GM12878 (cell line): Measurements from ENCODE around the gene SLC12A1. TPM values are rescaled to one million over a fixed set of nuclear protein-coding genes. Genes with fewer than 3 reads are reported as not detected.

Source experiments
- ATAC-seq: fragments of 200-7000 bp; cut with Tn5 transposase; 3 replicates; pipeline ENCODE4 v1.9.1; 2020; ENCODE audit warnings: mild to moderate bottlenecking, moderate library complexity
- BruUV-seq: library from RNA; stranded (reverse); fragments of 400-500 nt; replicated peaks from 2 replicates; lab custom pipeline; 2021; lab: Mats Ljungman, UMichigan
- CTCF ChIA-PET: fragments of 300-600 bp; sonication (Branson Sonifier 250); formaldehyde crosslinking; extraction: SDS; loops from one replicate; lab custom pipeline; 2021; ENCODE audit warnings: inconsistent platforms; lab: Yijun Ruan, JAX
- POLR2A ChIA-PET: fragments of 350-600 bp; formaldehyde crosslinking; extraction: SDS; loops from one replicate; lab custom pipeline; 2021; ENCODE audit warnings: inconsistent platforms; lab: Charles Lee
- RAD21 ChIA-PET: fragments of 300-600 bp; sonication (Branson Sonifier 250); formaldehyde crosslinking; loops from one replicate; lab custom pipeline; 2023; ENCODE audit warnings: antibody characterized with exemption; ENCODE audit not compliant: unreplicated experiment; lab: Charles Lee
- SMC1A ChIA-PET: fragments of 300-600 bp; sonication (Branson Sonifier 250); formaldehyde crosslinking; loops from one replicate; lab custom pipeline; 2023; ENCODE audit not compliant: unreplicated experiment, uncharacterized antibody; lab: Charles Lee
- DNase-seq: peaks from one replicate; pipeline ENCODE4 v3.0.0-alpha.2; 2011; ENCODE audit warnings: low read depth, low spot score
- FAIRE-seq: peaks from 3 replicates; lab custom pipeline; 2011; peaks lifted over from hg19 to GRCh38; lab: Jason Lieb, UNC
- H2AFZ ChIP-seq: 2 replicates; pipeline ENCODE4 v1.6.0; 2011; ENCODE audit warnings: low read depth, low read length, control low read depth; ENCODE audit not compliant: control insufficient read depth
- H3K27ac ChIP-seq: 2 replicates; pipeline ENCODE4 v1.5.1; 2011; ENCODE audit warnings: control low read depth; ENCODE audit not compliant: control insufficient read depth, insufficient read depth
- H3K27me3 ChIP-seq, 2 experiments: replicated peaks in 1 of 2; 2 replicates each; pipeline versions ENCODE4 v1.6.0 to v1.6.1; 2011; ENCODE audit warnings: low read length in 1 of 2; ENCODE audit not compliant: control insufficient read depth in 2 of 2, insufficient read depth in 2 of 2
- H3K36me3 ChIP-seq, 2 experiments: 2 replicates each; pipeline ENCODE4 v1.5.1; 2011; ENCODE audit warnings: low read length in 1 of 2; ENCODE audit not compliant: control insufficient read depth in 2 of 2, insufficient read depth in 2 of 2
- H3K4me1 ChIP-seq: 2 replicates; pipeline ENCODE4 v1.6.1; 2011; ENCODE audit warnings: mild to moderate bottlenecking, low read length, moderate library complexity, mixed read lengths; ENCODE audit not compliant: control insufficient read depth, insufficient read depth
- H3K4me2 ChIP-seq: 2 replicates; pipeline ENCODE4 v1.6.0; 2011; ENCODE audit warnings: control low read depth; ENCODE audit not compliant: control insufficient read depth, insufficient read depth
- H3K4me3 ChIP-seq: fragments of 200-600 bp; sonication (generic); 2 replicates; pipeline ENCODE4 v1.5.1; 2016
- H3K79me2 ChIP-seq: 2 replicates; pipeline ENCODE4 v1.6.0; 2011; ENCODE audit warnings: low read length; ENCODE audit not compliant: control insufficient read depth, insufficient read depth
- H3K9ac ChIP-seq: 2 replicates; pipeline ENCODE4 v1.8.0; 2011; ENCODE audit warnings: low read length, control low read depth, mixed read lengths; ENCODE audit not compliant: control insufficient read depth, insufficient read depth
- H3K9me3 ChIP-seq: replicated peaks from 3 replicates; pipeline ENCODE4 v1.5.1; 2011; ENCODE audit warnings: mild to moderate bottlenecking, low read length; ENCODE audit not compliant: control insufficient read depth, insufficient read depth
- H4K20me1 ChIP-seq: 2 replicates; pipeline ENCODE4 v1.6.0; 2011; ENCODE audit not compliant: control insufficient read depth, insufficient read depth
- BACH1 ChIP-seq: fragments of 450-650 bp; IDR thresholded peaks from 2 replicates; pipeline ENCODE4 v1.6.1; 2017; ENCODE audit warnings: mild to moderate bottlenecking, borderline replicate concordance
- EED ChIP-seq: sonication (generic); IDR thresholded peaks from 2 replicates; pipeline ENCODE4 v1.6.1; 2016; ENCODE audit warnings: antibody characterized with exemption, low read depth
- ESRRA ChIP-seq: IDR thresholded peaks from 2 replicates; pipeline ENCODE4 v1.6.1; 2012; ENCODE audit warnings: mild to moderate bottlenecking, low read length, improper control_type of control experiment
- GATAD2B ChIP-seq: fragments of 450-650 bp; conservative IDR thresholded peaks from 2 replicates; pipeline ENCODE4 v1.6.1; 2017; ENCODE audit warnings: low read depth, mild to moderate bottlenecking, moderate library complexity
- HDAC2 ChIP-seq: fragments of 200-600 bp; sonication (generic); IDR thresholded peaks from 2 replicates; pipeline ENCODE4 v1.6.1; 2017
- IRF4 ChIP-seq: IDR thresholded peaks from 2 replicates; pipeline ENCODE4 v1.6.1; 2011; ENCODE audit warnings: low read depth, low read length
- KDM1A ChIP-seq: fragments of 200-600 bp; sonication (generic); IDR thresholded peaks from 2 replicates; pipeline ENCODE4 v1.6.1; 2016; ENCODE audit warnings: borderline replicate concordance
- RAD51 ChIP-seq: fragments of 450-650 bp; IDR thresholded peaks from 2 replicates; pipeline ENCODE4 v1.6.1; 2016; ENCODE audit warnings: moderate library complexity, mild to moderate bottlenecking, inconsistent platforms
- RFX5 ChIP-seq: IDR thresholded peaks from 2 replicates; pipeline ENCODE4 v1.6.1; 2011; ENCODE audit warnings: low read depth, low read length, improper control_type of control experiment
- SMC3 ChIP-seq: IDR thresholded peaks from 2 replicates; pipeline ENCODE4 v1.6.1; 2011; ENCODE audit warnings: low read length, improper control_type of control experiment, borderline replicate concordance
- SP1 ChIP-seq: IDR thresholded peaks from one replicate; pipeline ENCODE4 v1.6.1; 2011; ENCODE audit warnings: low read depth, low read length
- WGBS: methylation state at CpG from one replicate; pipeline ENCODE4 v1.1.6; 2016; ENCODE audit warnings: low lambda C conversion rate; ENCODE audit not compliant: insufficient replicate concordance, insufficient coverage; ENCODE audit errors: missing lambda C conversion rate; 5-methylcytosine and 5-hydroxymethylcytosine counted together
- in situ Hi-C: fragments of 300-500 bp; cut with MboI; formaldehyde crosslinking; loops from 9 replicates; pipeline ENCODE4 v1.14.3; 2018; ENCODE audit warnings: mixed read lengths
- intact Hi-C: fragments of 100-400 bp; cut with micrococcal nuclease; formaldehyde crosslinking; loops from one replicate; pipeline ENCODE4 v1.14.2; 2022; ENCODE audit not compliant: unreplicated experiment
- polyA plus RNA-seq, 11 experiments: library from polyadenylated mRNA; depleted of rRNA in 4 of 11; unstranded in 6 of 11; stranded (reverse) in 5 of 11; fragments of >200 nt; fragmentation: Nextera tagmentation in 4 of 11; fragmentation: Illumina TruSeq in 1 of 11; extraction: Ambion mirVana in 4 of 11; extraction: Trizol in 1 of 11; gene quantifications; 1 replicate in 1 of 11; 2 replicates in 10 of 11; pipeline versions ENCODE4 v1.2.1 to v1.2.3, GENCODE V29; 2011 to 2016; ENCODE audit warnings: inconsistent platforms in 2 of 11, missing spikeins in 2 of 11, low read depth in 1 of 11
- total RNA-seq, 4 experiments: library from RNA; depleted of rRNA in 3 of 4; stranded (reverse); fragments of >200 nt in 3 of 4; fragmentation: Illumina TruSeq in 1 of 4; extraction: Trizol in 1 of 4; gene quantifications; 2 replicates each; pipeline versions ENCODE4 v1.2.1 to v1.2.3, GENCODE V29; 2013 to 2021
- TF ChIP-seq, protein P1 (sequence below): IDR thresholded peaks from 2 replicates; pipeline ENCODE4 v1.6.1; 2011; ENCODE audit warnings: low read depth, mild to moderate bottlenecking, low read length, moderate library complexity, borderline replicate concordance; ENCODE audit errors: extremely low read depth
- TF ChIP-seq, protein P2 (sequence below): fragments of 450-650 bp; formaldehyde crosslinking; IDR thresholded peaks from 2 replicates; pipeline ENCODE4 v1.5.0; 2022; ENCODE audit warnings: mild to moderate bottlenecking, missing genetic modification characterization

Gene SLC12A1
- total and polyA plus RNA-seq, 10 of the 15 experiments (the other 5 are each of a cell fraction or from before 2014, with no cell fraction given): under 0.01 TPM; not detected in 9

DNA sequence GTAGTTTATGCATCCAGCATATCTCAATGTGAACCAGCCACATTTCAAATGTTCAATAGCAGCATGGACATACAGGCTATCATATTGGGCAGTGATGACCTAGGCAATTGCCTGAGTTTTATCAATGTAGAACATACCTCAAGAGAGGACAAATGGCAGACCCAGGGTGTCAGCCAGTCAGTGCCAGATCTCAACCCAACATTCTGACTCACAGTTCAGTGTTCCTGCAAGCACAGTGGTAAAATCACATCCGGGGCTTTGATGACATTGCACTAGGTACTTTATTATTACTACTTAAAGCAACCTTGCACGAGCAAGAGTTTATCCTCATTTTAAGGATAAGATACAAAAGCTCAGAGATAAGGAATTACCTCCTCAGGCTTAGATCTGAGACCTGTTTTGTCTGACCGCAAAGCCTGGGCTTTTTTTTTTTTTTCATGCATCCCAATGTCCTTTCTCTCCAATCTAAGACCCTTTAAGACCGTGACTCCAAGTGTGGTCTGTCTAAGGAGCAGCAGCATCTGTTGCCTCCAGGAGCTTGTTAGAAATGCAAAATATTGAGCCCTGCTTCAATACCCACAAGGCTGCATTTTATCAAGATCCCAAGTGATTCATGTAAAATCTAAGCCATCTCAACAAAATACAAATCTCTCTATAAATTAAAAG, 60.1 kb downstream of the SLC12A1 start:
- Histone ChIP-seq H2AFZ (no peak overlapping the region), H3K9ac (no peak overlapping the region), H3K27me3 (no peaks in the 10 kb centered on the region; a peak in 1 of 4 replicates), H3K27ac (no peak overlapping the region), H3K9me3 (no peaks in the 10 kb centered on the region), H4K20me1 (no peaks in the 10 kb centered on the region), H3K4me2 (no peak overlapping the region), H3K4me3 (no peak overlapping the region)
- in situ Hi-C loops: loop anchor here (25.0 kb wide), 1 partner anchor 779 kb away; no protein-coding TSS in a partner anchor
- SMC1A ChIA-PET: no interaction called here
- CTCF ChIA-PET: interaction anchor here (0.9 kb wide), 1 partner anchor 19 kb away, joined by 3 read pairs; no protein-coding TSS in a partner anchor
- RAD21 ChIA-PET: no interaction called here
- FAIRE-seq (no peak), DNase-seq (no peak)
- BruUV-seq: no TSS peak
- 6% methylated on average over 4 of the region's 4 CpGs for WGBS
- TF ChIP-seq BACH1 (no peak), ESRRA (no peak), GATAD2B (no peak), IRF4 (no peak), HDAC2 (no peak)
- TF ChIP-seq, protein P1, sequence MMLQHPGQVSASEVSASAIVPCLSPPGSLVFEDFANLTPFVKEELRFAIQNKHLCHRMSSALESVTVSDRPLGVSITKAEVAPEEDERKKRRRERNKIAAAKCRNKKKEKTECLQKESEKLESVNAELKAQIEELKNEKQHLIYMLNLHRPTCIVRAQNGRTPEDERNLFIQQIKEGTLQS: no peak
- TF ChIP-seq, all 136 proteins: peak for 0
- no peaks in the 10 kb centered on the region for H3K4me1 ChIP-seq
- no peaks in the 10 kb centered on the region for H3K36me3 ChIP-seq
- POLR2A ChIA-PET: interaction anchor here (0.6 kb wide), 1 partner anchor 140 kb away, joined by 3 read pairs; no protein-coding TSS in a partner anchor
- no peaks in the 10 kb centered on the region for H3K79me2 ChIP-seq
- intact Hi-C loops: no loop called here
- ATAC-seq: no peak

DNA sequence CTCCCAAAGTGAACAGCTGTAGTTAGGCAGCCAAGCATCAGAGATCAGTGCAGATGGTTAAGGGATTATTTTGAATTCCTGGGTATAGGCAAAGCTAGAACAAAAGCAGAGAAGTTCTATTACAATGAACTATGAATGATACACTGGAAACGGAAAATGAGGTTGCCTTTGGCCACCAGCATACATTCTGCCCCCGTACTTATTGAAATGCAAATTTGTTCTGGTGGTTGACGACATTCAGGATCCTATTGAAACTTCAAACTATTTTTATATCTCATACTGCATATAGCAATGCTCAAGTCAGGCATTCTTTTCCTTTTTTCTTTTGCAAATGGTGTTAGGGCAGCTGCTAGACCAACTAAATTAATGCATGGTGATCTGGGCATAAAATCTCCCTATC, 61.7 kb downstream of the SLC12A1 start:
- POLR2A ChIA-PET: no interaction called here
- CTCF ChIA-PET: interaction anchor here (0.9 kb wide), 1 partner anchor 18 kb away, joined by 4 read pairs; no protein-coding TSS in a partner anchor
- Histone ChIP-seq H4K20me1 (no peaks in the 10 kb centered on the region), H3K27me3 (no peaks in the 10 kb centered on the region; a peak in 1 of 4 replicates), H3K9me3 (no peaks in the 10 kb centered on the region), H3K4me1 (no peaks in the 10 kb centered on the region), H3K4me3 (no peak overlapping the region), H3K4me2 (no peak overlapping the region), H3K79me2 (no peaks in the 10 kb centered on the region), H2AFZ (no peak overlapping the region), H3K36me3 (no peaks in the 10 kb centered on the region), H3K27ac (no peak overlapping the region), H3K9ac (no peak overlapping the region)
- in situ Hi-C loops (loop anchor here (25.0 kb wide), 1 partner anchor 780 kb away; no protein-coding TSS in a partner anchor), intact Hi-C loops (no loop called here)
- BruUV-seq: no TSS peak
- TF ChIP-seq SP1 (no peak), RFX5 (no peak), SMC3 (no peak), KDM1A (no peak), RAD51 (no peak), EED (no peak)
- TF ChIP-seq, protein P2, sequence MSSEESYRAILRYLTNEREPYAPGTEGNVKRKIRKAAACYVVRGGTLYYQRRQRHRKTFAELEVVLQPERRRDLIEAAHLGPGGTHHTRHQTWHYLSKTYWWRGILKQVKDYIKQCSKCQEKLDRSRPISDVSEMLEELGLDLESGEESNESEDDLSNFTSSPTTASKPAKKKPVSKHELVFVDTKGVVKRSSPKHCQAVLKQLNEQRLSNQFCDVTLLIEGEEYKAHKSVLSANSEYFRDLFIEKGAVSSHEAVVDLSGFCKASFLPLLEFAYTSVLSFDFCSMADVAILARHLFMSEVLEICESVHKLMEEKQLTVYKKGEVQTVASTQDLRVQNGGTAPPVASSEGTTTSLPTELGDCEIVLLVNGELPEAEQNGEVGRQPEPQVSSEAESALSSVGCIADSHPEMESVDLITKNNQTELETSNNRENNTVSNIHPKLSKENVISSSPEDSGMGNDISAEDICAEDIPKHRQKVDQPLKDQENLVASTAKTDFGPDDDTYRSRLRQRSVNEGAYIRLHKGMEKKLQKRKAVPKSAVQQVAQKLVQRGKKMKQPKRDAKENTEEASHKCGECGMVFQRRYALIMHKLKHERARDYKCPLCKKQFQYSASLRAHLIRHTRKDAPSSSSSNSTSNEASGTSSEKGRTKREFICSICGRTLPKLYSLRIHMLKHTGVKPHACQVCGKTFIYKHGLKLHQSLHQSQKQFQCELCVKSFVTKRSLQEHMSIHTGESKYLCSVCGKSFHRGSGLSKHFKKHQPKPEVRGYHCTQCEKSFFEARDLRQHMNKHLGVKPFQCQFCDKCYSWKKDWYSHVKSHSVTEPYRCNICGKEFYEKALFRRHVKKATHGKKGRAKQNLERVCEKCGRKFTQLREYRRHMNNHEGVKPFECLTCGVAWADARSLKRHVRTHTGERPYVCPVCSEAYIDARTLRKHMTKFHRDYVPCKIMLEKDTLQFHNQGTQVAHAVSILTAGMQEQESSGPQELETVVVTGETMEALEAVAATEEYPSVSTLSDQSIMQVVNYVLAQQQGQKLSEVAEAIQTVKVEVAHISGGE: no peak
- FAIRE-seq (no peak), ATAC-seq (no peak), DNase-seq (no peak)
- 16% methylated on average over 3 of the region's 3 CpGs for WGBS
- SMC1A ChIA-PET: interaction anchor here (1.2 kb wide), 1 partner anchor 37 kb away, joined by 4 read pairs; no protein-coding TSS in a partner anchor
- RAD21 ChIA-PET: no interaction called here
